G401.6 (cell line): ENCODE measurements around the gene RABGEF1.
"Not testable (repeated sequence)": the region's sequence is repeated elsewhere in the genome, so short reads cannot be mapped to it uniquely, and the experiment has no call there.

Experiments used
- FAIRE-seq: peaks from 2 replicates; lab custom pipeline; 2012; peaks lifted over from hg19 to GRCh38; lab: Jason Lieb, UNC

RABGEF1 gene

GRCh38 chr7:66740302-66740979, at the start of gene RABGEF1:
RABGEF1 (plus strand) TSS chr7:66740733; CDS start chr7:66771900, 31,167 bp downstream.
- no peak for FAIRE-seq

DNA sequence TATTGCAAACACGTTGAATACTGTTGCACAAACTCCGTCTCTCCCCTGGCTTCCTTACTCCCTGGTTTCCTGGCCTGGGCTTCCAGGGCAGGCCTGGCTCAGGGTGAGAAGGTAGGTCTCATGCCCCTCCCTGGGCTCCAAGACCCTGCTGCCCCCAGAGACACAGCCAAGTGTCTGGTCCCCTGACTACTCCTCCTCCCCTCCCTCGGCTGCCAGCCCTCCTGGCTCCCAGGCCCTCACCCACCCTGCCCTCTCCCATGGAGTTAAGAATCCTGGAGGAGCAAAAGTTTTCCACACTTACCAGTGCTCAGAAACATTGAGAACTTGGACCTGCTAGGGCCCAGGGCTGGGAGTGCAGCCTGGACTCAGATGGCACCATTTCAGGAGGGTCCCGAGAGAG, 47.2 kb upstream of the RABGEF1 start:
- FAIRE-seq = no peak

DNA sequence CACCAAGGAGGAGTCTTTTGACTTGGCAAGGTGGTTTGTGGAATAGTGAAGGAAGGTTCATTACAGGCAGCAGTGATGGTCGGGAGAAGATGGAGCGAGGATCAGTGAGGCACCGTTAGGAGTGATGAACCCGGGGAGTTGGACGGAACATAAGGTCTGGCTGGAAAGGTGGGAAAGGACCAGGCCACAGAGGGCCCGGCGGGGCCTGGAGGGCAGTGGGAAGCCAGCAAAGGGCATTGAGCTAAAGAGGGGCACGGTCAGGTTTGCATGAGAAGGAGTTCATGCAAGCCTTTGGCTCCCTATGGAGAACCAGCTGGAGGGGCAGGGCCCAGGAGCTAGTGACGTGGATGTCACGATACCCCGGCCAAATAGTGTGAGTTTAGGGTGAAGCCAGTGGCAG, 46.2 kb upstream of the RABGEF1 start:
- no peak for FAIRE-seq

- not testable (repeated sequence) for FAIRE-seq
Observed at GRCh38 chr7:66695417-66695816, 45.1 kb upstream of the RABGEF1 start.

- FAIRE-seq = not testable (repeated sequence)
Observed at GRCh38 chr7:66696134-66696533, 44.4 kb upstream of the RABGEF1 start.

DNA sequence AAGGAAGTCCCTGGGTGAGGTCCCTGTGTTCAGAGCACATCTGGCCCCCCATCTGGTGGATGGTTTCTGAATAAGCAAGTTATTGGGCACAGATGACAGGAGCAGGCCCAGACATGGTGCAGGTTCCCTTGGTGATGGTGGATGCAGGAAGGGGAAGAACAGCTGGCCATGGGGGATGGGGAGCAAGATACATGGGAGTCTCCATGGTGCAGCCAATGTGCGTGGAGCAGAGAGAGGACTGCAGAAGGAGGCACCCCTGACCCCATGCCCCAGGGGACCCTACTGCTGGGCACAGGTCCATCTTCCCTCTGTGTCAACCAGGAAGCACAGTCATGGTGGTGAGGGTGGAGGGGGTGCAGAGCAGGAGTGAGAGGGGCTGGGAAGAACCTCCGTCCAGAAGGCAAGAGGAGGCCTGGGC, 43.8 kb upstream of the RABGEF1 start:
- FAIRE-seq = no peak

DNA sequence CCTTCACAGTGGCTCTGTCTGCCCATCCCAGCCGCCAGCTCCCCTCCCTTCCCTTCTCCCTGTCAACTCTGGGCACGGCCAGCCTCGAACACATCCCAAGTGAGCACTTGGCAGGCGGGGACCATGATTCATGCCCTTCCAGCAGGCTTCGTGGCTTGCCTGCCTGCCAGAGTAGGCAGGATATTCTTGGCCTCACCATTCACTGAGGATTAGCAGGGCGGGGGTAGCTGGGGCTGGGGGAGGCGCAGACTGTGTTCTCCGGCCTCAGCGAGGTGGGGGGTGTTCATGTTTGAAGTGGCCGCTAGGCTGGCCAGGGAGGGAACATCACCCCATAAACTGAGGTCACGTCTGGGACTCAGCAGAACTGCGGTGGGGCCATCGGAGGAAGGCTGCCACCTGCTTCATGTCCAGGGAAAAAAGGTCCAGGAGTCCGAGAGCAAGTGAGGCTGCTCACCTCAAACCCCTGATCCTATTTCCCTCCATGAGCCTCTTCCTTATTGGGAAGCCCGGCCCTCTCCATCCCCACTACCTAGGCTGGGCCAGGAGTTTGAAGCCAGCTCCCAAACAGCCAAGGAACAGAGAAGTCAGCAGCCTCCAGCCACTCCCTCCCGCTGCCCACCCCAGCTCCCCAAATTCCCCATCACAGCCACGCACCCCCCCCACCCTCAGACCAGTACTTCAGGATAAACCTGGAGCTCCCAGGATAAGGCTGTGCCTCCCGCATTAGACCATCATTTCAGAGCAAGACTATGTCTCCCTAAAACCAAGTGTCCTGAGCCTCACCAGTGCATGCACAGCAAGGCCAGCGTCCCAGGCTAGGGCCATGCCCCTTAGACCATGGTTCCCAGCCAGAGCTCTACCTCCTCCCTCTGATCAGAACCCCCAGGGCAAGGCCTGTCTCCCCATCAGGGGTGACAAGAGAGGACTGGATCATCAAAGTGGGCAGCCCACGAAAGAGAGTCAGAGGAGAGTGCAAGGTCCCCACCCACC, 42.8 kb upstream of the RABGEF1 start:
- no peak for FAIRE-seq

- FAIRE-seq = no peak
Observed at GRCh38 chr7:66698652-66699205, 41.8 kb upstream of the RABGEF1 start.

DNA sequence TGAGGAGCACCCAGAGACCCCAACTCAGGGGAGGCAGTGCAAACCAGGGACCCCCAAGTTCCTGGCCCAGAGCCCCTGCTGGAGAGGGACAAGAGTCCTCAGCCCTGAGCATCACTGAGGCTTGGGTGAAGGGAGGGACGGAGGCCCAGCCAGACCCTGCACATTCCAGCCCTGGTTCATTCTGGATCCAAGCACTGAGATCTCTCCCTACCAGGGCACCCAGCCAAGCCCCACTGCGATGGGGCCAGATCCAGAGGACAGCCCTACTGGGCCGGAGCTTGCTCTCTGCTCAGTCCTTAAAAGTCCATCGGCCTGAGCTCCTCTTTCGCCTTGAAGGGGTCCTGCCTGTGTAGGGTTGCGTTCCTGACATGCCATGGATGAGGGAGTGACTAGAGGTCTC, 40.5 kb upstream of the RABGEF1 start:
- FAIRE-seq = no peak

- FAIRE-seq = no peak
Observed at GRCh38 chr7:66700633-66701131, 39.9 kb upstream of the RABGEF1 start.

DNA sequence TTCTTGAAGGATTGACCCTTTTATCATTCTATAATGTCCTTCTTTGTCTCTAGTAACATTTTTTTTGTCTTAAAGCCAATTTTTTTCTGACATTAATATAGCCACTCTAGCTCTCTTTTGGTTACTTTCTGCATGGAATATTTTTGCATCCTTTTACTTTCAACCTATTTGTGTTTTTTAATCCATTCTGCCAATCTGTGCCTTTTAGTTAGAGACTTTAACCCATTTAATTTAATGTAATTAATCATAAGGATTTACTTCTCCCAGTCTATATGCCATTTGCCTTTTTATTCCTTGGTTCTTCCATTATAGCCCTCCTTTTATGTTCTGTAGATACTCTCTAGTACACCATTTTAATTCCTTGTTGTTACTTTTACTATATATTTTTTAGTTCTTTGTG, 32.7 kb upstream of the RABGEF1 start:
- FAIRE-seq = no peak

GRCh38 chr7:66710752-66711151, 29.8 kb upstream of the RABGEF1 start:
- FAIRE-seq = not testable (repeated sequence)

- FAIRE-seq = no peak
Observed at GRCh38 chr7:66713687-66714086, 26.8 kb upstream of the RABGEF1 start.

GRCh38 chr7:66716634-66717033, 23.9 kb upstream of the RABGEF1 start:
- not testable (repeated sequence) for FAIRE-seq

DNA sequence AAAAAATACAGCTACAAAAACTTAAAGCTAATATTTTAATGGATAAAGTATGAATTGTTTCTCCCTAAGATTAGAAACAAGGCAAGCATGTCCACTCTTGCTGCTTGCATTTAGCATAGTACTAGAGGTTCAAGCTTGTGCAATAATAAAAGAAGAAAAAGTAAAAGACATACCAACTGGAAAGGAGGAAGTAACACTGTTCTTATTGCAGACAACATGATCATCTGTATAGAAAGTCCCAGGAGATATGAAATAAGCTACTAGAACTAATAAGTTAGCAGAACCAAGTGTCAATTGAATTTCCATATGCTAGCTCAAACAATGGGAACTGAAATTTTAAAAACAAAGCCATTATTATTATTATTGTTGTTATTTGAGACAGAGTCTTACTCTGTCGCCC, 20.0 kb upstream of the RABGEF1 start:
- FAIRE-seq = no peak

DNA sequence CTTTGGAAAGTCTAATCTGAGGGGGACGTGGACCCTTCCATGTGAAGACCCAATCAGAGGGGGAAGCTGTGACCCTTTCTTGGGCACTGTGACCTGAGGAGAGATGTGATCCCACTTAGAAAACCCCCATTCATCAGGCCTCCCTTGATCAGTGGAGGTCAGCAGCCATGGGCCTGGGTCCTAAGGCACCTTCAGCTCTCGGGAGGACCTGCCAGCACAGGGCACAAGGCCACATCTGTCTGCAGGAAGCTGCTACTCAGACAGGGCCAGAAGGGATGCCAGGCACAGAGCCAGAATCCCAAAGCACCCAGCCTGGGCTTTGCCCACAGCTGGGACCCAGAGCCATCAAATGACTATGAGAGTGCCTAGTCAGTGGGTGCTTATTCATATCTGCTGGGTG, 14.7 kb upstream of the RABGEF1 start:
- FAIRE-seq = no peak

- no peak for FAIRE-seq
Observed at GRCh38 chr7:66727058-66727457, 13.5 kb upstream of the RABGEF1 start.

- FAIRE-seq = no peak
Observed at GRCh38 chr7:66728571-66728970, 12.0 kb upstream of the RABGEF1 start.

DNA sequence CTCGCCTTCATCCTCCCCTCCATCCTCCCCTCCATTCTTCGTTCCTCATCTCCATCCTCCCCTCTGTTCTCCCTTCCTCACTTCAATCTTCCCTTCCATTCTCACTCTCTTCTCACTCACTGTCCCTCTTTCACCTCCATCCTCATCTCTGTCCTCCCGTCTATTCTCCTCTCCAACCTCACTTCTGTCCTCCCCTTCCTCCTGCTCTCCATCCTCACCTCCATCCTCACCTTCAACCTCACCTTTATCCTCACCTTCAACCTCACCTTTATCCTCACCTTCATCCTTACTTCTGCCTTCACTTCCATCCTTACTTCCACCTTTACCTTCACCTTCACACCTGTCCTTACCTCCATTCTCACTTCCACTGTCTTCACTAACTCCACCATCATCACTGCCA, 11.3 kb upstream of the RABGEF1 start:
- FAIRE-seq = no peak

GRCh38 chr7:66731986-66732385, 8.5 kb upstream of the RABGEF1 start:
- no peak for FAIRE-seq

DNA sequence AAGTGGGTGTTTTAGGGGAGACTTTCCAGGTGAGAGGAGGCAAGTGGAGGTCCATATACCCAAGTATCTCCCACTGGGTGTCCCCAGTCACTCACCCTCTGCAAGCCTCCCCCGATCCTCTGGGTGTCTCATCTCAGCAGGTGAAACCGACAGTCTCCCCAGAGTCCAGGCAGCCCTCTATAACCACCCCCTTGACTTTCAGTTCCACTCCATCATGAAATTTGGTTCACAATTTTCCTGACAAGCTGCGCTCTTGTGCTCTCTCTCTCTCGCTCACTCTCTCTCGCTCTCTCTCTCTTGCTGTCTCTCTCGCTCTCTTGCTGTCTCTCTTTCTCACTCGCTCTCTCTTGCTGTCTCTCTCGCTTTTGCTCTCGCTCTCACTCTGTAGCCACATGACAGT, 8.1 kb upstream of the RABGEF1 start:
- FAIRE-seq = no peak

DNA sequence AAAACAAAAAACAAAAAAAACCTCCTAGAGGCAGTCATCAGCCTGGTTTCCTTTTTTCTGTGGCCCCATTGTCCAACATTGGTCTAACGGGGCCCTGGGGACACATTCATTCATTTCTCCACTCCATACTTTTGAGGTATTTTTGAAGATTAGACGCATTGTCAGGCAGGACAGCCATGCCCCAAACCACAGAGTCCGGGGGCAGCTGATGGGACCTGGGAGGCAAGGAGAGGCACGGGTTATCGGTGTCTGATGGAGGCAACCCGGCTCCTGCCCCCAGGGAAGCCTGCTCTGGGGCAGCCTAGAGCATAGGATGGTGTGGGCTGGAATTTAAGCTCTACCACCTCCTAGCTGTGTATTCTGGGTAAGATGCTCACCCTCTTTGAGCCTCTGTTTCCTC, 6.5 kb upstream of the RABGEF1 start:
- FAIRE-seq = no peak

- no peak for FAIRE-seq
Observed at GRCh38 chr7:66735154-66735553, 5.4 kb upstream of the RABGEF1 start.
